Measurements from ENCODE around the gene ALG8.
"Not testable (repeated sequence)": the region's sequence is repeated elsewhere in the genome, so short reads cannot be mapped to it uniquely, and the experiment has no call there.

ALG8 gene

GRCh38 chr11:78071717-78072116 lies 67.7 kb downstream of the ALG8 start:
- DNase-seq (ENCODE audit: low spot score) = no peak

GRCh38 chr11:78070621-78071020 lies 68.8 kb downstream of the ALG8 start:
- DNase-seq (ENCODE audit: low spot score) = no peak

- no peak for DNase-seq (ENCODE audit: low spot score)
These were observed 70.0 kb downstream of the ALG8 start for GRCh38 chr11:78069465-78069864.

GRCh38 chr11:78067704-78068103 lies 71.7 kb downstream of the ALG8 start:
- DNase-seq (ENCODE audit: low spot score) = no peak

- DNase-seq (ENCODE audit: low spot score) = no peak
These were observed 73.0 kb downstream of the ALG8 start for GRCh38 chr11:78066471-78066870.

GRCh38 chr11:78065203-78065602 lies 74.2 kb downstream of the ALG8 start:
- DNase-seq (ENCODE audit: low spot score) = no peak

- DNase-seq (ENCODE audit: low spot score) = no peak
These were observed 75.8 kb downstream of the ALG8 start, which contains the start of gene THRSP for GRCh38 chr11:78063440-78064181. TSS of gene THRSP (plus strand) at chr11:78063861. CDS start at chr11:78063882, 21 bp downstream.

- no peak for DNase-seq (ENCODE audit: low spot score)
These were observed 76.8 kb downstream of the ALG8 start for GRCh38 chr11:78062671-78063070.

- DNase-seq (ENCODE audit: low spot score) = no peak
These were observed 77.5 kb downstream of the ALG8 start for GRCh38 chr11:78061921-78062311.

GRCh38 chr11:78061088-78061920 lies 78.1 kb downstream of the ALG8 start:
- no peak for DNase-seq (ENCODE audit: low spot score)

- DNase-seq (ENCODE audit: low spot score) = no peak
These were observed 78.9 kb downstream of the ALG8 start for GRCh38 chr11:78060533-78060932.

- not testable (repeated sequence) for DNase-seq (ENCODE audit: low spot score)
These were observed 79.6 kb downstream of the ALG8 start for GRCh38 chr11:78059749-78060328.

- no peak for DNase-seq (ENCODE audit: low spot score)
These were observed 81.9 kb downstream of the ALG8 start for GRCh38 chr11:78057462-78058055.

- no peak for DNase-seq (ENCODE audit: low spot score)
These were observed 83.3 kb downstream of the ALG8 start for GRCh38 chr11:78056093-78056492.

- no peak for DNase-seq (ENCODE audit: low spot score)
These were observed 84.5 kb downstream of the ALG8 start for GRCh38 chr11:78054971-78055370.

GRCh38 chr11:78050964-78051831 lies 88.2 kb downstream of the ALG8 start:
- DNase-seq (ENCODE audit: low spot score) = peak; percentile 15

Measured in kidney capillary endothelial cell (primary cell).